Ammon's horn (tissue), 1 donor: ENCODE results near the gene RAB5IF.
"Not testable (repeated sequence)": the region's sequence is repeated elsewhere in the genome, so short reads cannot be mapped to it uniquely, and the experiment has no call there.

ENCODE experiments used
- DNase-seq: peaks from one replicate; pipeline ENCODE4 v3.0.0-alpha.2; 2016; ENCODE audit warnings: low spot score

Gene RAB5IF

GRCh38 chr20:36629719-36630681 lies 24.4 kb downstream of the RAB5IF start:
- DNase-seq = no peak

- no peak for DNase-seq
Observed at GRCh38 chr20:36631646-36632045, 26.1 kb downstream of the RAB5IF start.

GRCh38 chr20:36632147-36632486 lies 26.5 kb downstream of the RAB5IF start:
- DNase-seq = no peak

GRCh38 chr20:36632487-36633284 lies 27.1 kb downstream of the RAB5IF start:
- DNase-seq = no peak

DNA sequence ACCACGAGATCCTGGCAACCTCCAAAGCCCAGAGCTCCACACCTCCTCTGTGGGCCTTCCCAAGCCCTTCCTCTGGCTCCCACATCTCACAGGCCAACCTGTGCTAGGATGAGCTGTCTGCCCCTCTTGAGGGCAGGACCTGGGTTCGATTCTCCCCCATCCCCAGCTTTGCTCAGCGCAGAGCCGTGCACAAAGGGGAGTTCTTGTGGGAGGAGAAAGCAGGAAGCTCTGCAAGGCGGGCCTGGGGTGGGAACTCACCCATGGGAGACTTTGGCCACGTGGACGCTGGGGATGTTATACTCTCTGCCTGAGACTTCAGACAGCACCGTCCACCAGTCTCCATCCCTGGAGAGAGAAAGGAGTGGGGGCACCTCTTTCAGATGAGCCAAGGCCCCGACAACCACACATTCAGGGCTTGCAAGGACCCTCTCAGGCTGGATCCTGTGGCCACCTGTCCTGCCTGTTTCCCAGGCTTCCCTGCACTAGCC lies 27.8 kb downstream of the RAB5IF start:
- DNase-seq = no peak

DNA sequence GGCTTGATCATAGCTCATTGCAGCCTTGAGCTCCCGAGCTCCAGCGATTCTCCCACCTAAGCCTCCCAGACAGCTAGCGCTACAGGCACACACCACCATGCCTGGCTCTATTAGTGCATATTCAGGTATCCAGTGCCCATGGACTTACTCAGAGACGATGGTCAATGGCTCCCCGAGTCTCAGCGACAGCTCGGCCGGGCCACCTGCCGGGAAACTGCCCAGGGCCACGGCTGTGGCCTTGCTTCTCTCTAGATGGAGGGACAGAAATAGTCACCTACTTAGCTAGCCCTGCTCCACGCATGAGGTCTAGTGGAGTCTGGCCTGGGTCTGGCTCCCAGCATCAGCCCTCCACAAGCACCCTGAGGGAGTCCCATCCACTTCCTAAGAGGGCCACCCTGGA lies 28.8 kb downstream of the RAB5IF start:
- no peak for DNase-seq

DNA sequence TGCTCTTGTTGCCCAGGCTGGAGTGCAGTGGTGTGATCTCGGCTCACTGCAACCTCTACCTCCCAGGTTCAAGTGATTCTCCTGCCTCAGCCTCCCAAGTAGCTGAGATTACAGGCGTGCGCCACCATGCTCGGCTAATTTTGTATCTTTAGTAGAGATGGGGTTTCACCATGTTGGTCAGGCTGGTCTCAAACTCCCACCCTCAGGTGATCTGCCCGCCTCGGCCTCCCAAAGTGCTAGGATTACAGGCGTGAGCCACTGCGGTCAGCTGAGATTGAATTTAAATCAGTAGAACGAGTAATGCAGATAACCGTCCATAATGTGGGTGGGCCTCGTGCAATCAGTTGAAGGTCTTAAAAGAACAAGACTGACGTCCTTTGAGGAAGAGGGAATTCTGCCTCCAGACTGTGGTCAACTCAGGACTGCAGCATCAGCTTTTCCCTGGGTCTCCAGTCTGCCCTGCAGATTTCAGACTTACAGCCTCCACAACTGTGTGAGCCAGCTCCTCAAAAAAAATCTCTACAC lies 33.4 kb downstream of the RAB5IF start:
- DNase-seq = not testable (repeated sequence)

DNA sequence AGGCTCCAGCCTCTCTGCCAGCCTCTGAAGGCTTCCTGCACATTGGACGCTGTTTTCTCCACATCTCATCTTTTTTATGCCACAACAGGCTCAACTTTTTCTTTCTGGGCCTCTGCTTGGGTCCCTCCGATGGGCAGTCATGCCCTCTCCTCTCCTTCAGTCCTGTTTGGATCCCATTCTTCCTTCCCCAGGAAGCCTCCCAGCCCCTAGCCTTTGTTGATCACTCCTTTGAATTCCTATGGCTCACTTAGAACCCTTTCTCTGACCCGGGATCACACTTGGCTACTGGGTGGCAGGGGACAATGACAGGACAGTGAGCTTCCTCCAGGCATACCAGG lies 35.9 kb downstream of the RAB5IF start:
- no peak for DNase-seq

GRCh38 chr20:36642136-36642535 lies 36.6 kb downstream of the RAB5IF start:
- no peak for DNase-seq

DNA sequence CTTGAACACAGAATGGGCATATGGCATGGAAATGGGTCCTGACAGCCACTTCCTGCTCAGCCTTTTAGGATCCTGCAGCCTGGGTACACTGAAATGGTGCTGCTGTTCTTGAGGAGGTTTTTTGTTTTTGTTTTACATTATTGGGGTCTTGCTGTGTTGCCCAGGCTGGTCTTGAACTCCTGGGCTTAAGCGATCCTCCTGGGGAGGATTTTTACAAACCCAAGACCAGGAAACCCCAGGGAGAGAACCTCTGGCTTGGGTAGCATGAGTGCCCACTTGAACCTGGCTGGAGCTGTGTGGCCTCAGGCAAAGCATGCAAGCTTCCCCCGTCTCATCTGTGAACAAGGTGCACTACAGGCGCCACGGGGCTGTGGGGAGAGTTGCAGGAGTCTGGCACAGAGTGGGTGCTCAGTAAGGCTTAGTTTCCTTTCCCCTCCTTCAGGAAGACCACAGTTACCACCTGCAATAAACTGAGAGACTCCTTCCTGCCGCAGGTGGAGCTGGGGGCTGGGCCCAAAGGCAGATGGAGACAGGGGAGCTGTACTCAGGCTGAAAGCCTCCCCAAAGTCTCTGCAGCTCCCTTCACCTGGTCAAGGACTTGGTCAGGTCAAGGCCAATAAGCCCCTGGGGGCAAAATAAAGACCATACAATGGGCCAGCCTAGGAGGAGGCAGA lies 38.6 kb downstream of the RAB5IF start:
- no peak for DNase-seq

- no peak for DNase-seq
Observed at GRCh38 chr20:36644706-36645095, 39.1 kb downstream of the RAB5IF start.

DNA sequence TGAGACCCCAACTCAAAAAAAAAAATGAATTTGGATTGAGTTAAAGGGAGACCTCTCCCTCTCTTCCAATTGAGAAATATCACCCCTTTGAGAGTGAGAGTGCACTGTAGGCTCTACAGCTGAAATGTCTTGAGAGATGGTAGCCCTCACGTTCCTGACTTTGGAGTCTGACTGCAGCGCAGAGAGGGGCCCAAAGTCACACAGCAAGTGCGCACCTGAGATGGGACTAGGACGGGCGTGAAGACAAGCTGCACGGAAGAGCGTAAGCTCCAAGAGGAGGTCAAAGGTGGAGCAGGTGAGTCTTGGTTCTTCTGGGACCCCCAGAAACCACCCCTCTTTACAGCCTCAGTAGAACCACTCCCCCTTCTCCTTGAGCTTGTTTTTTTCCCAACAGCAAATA lies 39.8 kb downstream of the RAB5IF start:
- DNase-seq = no peak

DNA sequence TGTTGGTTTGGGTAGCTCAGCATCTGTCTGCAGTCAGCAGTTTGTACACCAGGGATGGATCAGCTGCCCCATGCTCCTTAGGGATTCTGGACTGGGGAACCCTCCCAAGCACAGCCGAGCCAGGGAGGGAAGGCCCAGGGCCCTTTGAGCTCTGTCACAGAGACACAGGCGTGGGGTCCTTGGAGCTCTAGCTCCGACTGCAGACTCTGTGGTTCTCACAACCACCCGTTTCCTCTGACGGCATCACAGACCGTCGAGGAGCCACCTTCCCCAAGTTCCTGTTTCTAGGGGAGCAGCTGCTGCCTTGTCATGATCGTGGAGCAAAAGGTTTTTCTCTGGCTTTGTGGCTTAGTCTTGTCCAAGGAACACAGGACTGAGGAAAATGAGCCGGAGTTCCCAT lies 40.4 kb downstream of the RAB5IF start, which contains the start of gene SLA2:
Gene SLA2, minus strand, starts transcription at position 199 of the 400 bp plus-strand sequence. CDS start 4,861 bp downstream, outside the sequence.
- no peak for DNase-seq

DNA sequence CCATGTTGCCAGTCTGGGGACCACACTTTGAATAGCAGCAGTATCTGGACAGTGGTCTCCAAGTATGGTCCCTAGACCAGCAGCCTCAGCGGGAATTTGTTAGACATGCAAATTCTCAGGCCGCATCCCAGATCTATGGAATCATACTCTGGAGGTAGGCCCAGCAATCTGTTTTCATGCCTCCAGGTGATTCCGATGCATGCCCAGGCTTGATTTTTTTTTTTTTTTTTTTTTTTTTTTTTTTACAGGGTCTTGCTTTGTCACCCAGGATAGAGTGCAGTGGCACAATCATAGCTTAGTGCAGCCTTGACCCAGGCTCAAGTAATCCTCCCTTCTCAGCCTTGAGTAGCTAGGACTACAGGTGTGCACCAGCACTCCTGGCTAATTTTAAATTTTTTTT lies 41.1 kb downstream of the RAB5IF start:
- no peak for DNase-seq

- DNase-seq = no peak
Observed at GRCh38 chr20:36647196-36648121, 41.9 kb downstream of the RAB5IF start.

DNA sequence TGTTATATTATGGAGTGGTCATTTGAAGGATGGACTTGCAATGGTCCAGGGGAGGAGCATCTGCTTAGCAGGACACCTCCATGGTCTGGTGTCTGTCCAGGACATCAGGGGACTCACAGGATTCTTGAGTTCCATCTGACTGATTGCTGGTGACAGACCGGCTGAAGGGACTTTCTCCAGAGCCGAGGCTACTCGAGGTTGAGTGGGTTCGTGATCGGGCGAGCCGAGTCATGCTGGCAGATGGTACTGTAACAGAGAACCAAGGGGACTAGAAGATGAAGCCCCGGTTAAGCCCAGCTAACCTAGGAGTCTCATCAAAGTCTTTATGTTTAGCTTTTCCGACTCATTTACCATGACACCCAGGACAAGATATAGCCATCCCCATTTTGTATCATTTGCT lies 47.9 kb downstream of the RAB5IF start:
- DNase-seq = no peak

- DNase-seq = no peak
Observed at GRCh38 chr20:36654506-36654905, 48.9 kb downstream of the RAB5IF start.

- DNase-seq = no peak
Observed at GRCh38 chr20:36655004-36655403, 49.4 kb downstream of the RAB5IF start.

GRCh38 chr20:36656733-36657132 lies 51.2 kb downstream of the RAB5IF start:
- DNase-seq = no peak

GRCh38 chr20:36658300-36658699 lies 52.7 kb downstream of the RAB5IF start:
- DNase-seq = no peak
